ENCODE measurements around the gene ROBO1. TPM values are rescaled to one million over a fixed set of nuclear protein-coding genes. Genes with fewer than 3 reads are reported as not detected.

ROBO1 gene
- total and polyA plus RNA-seq, 2 of the 13 experiments (the other 11 are each of a cell fraction or from before 2014, with no cell fraction given): 52.2 to 71.0 TPM

DNA sequence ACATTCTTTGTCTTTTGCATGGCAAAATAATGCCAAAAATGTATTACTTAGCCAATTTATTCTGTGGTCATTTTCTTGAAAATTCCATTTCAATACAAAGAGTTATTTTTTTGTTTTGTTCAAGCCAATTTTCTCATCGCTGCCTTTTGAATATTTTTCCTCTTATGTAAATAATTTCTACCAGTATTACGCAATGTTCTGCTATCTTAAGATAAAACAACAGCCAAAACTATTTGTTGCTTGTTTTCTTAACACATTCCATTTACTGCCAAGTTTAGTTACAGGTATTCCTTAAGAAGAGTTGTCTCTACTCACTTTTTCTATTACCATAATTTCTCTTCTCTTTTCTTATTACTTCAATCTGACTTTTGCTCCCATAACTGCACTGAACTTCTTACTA, 163.1 kb downstream of the ROBO1 start:
- H3K9ac ChIP-seq (ENCODE audit: insufficient read depth, low read depth, low read length): no peak overlapping the region
- WGBS (ENCODE audit: low lambda C conversion rate): 2% methylated on average over 2 of the region's 2 CpGs
- in situ Hi-C loops (cut with HindIII; ENCODE audit: extremely low pct_ligation_motif_present, low pct_unique_long_range_greater_than_20kb) (no loop called here), intact Hi-C loops (cut with micrococcal nuclease; ENCODE audit: unreplicated experiment) (no loop called here)
- ChIA-PET POLR2A (no interaction called here), CTCF (ENCODE audit: low intra/inter-chr PET ratio, low total read pairs) (no interaction called here)
- FAIRE-seq (no peak), ATAC-seq (no peak), DNase-seq (ENCODE audit: low spot score) (no peak)
- no peaks in the 10 kb centered on the region for H3K79me2 ChIP-seq (ENCODE audit: insufficient read depth, low read length)
- no peak overlapping the region for H3K27ac ChIP-seq (ENCODE audit: extremely low read length, insufficient read depth, low read length)
- H3K4me3 ChIP-seq (replicated peaks in 1 of 3; ENCODE audit: insufficient read depth in 1 of 3, low read depth in 2 of 3, low read length in 3 of 3): no peak overlapping the region
- no TSS peak for BruUV-seq (replicated peaks)
- H3K4me2 ChIP-seq (ENCODE audit: low read depth, low read length): no peak overlapping the region
- no peaks in the 10 kb centered on the region for H3K9me3 ChIP-seq (ENCODE audit: low read length)
- TF ChIP-seq NCOA2 (CRISPR knock-in tag; IDR thresholded peaks at IDR 0.05): no peak
- peak; percentile 79 for TF ChIP-seq CEBPB (IDR thresholded peaks at IDR 0.05; ENCODE audit: borderline replicate concordance, low read depth, low read length)
- no peak for TF ChIP-seq MAF1 (CRISPR knock-in tag; IDR thresholded peaks at IDR 0.05; ENCODE audit: borderline replicate concordance)
- TF ChIP-seq CTCF (CRISPR knock-in tag; IDR thresholded peaks at IDR 0.05): no peak
- no peak for TF ChIP-seq HOXA5 (CRISPR knock-in tag; IDR thresholded peaks at IDR 0.05)
- H3K27me3 ChIP-seq (ENCODE audit: control insufficient read depth in 1 of 2, insufficient read depth in 2 of 2, low read length in 2 of 2): no peaks in the 10 kb centered on the region
- no peak overlapping the region for H2AFZ ChIP-seq (ENCODE audit: low read length)
- H3K36me3 ChIP-seq (replicated peaks in 1 of 2; ENCODE audit: control insufficient read depth in 1 of 2, insufficient read depth in 2 of 2, low read length in 2 of 2): no peaks in the 10 kb centered on the region
- H4K20me1 ChIP-seq (ENCODE audit: insufficient read depth, low read length): no peaks in the 10 kb centered on the region
- H3K4me1 ChIP-seq (ENCODE audit: insufficient read depth, low read length): no peaks in the 10 kb centered on the region

DNA sequence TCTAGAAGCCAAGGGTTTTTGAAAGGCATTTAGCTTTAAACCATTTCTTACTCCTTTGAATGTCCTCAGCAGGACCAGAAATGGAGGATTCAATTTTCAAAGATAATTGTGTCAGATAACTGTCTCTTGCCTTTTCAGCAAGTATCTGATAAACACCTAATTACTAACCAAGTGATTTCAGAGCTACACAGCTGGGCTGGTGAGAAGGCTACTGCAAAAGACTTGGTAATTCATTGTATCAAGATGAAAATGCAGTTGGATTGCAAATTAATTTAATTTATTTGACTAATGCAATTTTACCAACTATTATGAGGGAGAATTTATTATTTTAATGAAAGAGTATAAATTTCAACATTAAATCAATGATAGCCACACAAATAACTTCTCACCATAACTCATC, 165.4 kb downstream of the ROBO1 start:
- intact Hi-C loops (cut with micrococcal nuclease; ENCODE audit: unreplicated experiment) (no loop called here), in situ Hi-C loops (cut with HindIII; ENCODE audit: extremely low pct_ligation_motif_present, low pct_unique_long_range_greater_than_20kb) (no loop called here)
- Histone ChIP-seq H3K9me3 (ENCODE audit: low read length) (no peaks in the 10 kb centered on the region), H4K20me1 (ENCODE audit: insufficient read depth, low read length) (no peaks in the 10 kb centered on the region), H3K79me2 (ENCODE audit: insufficient read depth, low read length) (no peaks in the 10 kb centered on the region), H3K27me3 (ENCODE audit: control insufficient read depth in 1 of 2, insufficient read depth in 2 of 2, low read length in 2 of 2) (no peaks in the 10 kb centered on the region), H3K4me3 (replicated peaks in 1 of 3; ENCODE audit: insufficient read depth in 1 of 3, low read depth in 2 of 3, low read length in 3 of 3) (no peak overlapping the region), H3K27ac (ENCODE audit: extremely low read length, insufficient read depth, low read length) (no peak overlapping the region), H3K4me1 (ENCODE audit: insufficient read depth, low read length) (no peaks in the 10 kb centered on the region), H3K9ac (ENCODE audit: insufficient read depth, low read depth, low read length) (no peak overlapping the region), H2AFZ (ENCODE audit: low read length) (no peak overlapping the region), H3K4me2 (ENCODE audit: low read depth, low read length) (no peak overlapping the region), H3K36me3 (replicated peaks in 1 of 2; ENCODE audit: control insufficient read depth in 1 of 2, insufficient read depth in 2 of 2, low read length in 2 of 2) (no peaks in the 10 kb centered on the region)
- FAIRE-seq: no peak
- DNase-seq (ENCODE audit: low spot score): no peak
- BruUV-seq (replicated peaks): no TSS peak
- TF ChIP-seq, protein P1, sequence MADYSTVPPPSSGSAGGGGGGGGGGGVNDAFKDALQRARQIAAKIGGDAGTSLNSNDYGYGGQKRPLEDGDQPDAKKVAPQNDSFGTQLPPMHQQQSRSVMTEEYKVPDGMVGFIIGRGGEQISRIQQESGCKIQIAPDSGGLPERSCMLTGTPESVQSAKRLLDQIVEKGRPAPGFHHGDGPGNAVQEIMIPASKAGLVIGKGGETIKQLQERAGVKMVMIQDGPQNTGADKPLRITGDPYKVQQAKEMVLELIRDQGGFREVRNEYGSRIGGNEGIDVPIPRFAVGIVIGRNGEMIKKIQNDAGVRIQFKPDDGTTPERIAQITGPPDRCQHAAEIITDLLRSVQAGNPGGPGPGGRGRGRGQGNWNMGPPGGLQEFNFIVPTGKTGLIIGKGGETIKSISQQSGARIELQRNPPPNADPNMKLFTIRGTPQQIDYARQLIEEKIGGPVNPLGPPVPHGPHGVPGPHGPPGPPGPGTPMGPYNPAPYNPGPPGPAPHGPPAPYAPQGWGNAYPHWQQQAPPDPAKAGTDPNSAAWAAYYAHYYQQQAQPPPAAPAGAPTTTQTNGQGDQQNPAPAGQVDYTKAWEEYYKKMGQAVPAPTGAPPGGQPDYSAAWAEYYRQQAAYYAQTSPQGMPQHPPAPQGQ (CRISPR knock-in tag; IDR thresholded peaks at IDR 0.05; ENCODE audit: borderline replicate concordance): no peak
- TF ChIP-seq TSC22D2 (CRISPR knock-in tag; IDR thresholded peaks at IDR 0.05; ENCODE audit: borderline replicate concordance) (no peak), NPAS2 (CRISPR knock-in tag; IDR thresholded peaks at IDR 0.05; ENCODE audit: borderline replicate concordance) (no peak), FLYWCH1 (CRISPR knock-in tag; IDR thresholded peaks at IDR 0.05) (no peak), ZNF660 (CRISPR knock-in tag; IDR thresholded peaks at IDR 0.05; ENCODE audit: borderline replicate concordance, low read depth) (no peak), ATF7-NPFF (CRISPR knock-in tag; IDR thresholded peaks at IDR 0.05; ENCODE audit: low read depth) (no peak)
- TF ChIP-seq, protein P2, sequence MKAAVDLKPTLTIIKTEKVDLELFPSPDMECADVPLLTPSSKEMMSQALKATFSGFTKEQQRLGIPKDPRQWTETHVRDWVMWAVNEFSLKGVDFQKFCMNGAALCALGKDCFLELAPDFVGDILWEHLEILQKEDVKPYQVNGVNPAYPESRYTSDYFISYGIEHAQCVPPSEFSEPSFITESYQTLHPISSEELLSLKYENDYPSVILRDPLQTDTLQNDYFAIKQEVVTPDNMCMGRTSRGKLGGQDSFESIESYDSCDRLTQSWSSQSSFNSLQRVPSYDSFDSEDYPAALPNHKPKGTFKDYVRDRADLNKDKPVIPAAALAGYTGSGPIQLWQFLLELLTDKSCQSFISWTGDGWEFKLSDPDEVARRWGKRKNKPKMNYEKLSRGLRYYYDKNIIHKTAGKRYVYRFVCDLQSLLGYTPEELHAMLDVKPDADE (CRISPR knock-in tag; IDR thresholded peaks at IDR 0.05): no peak
- ChIA-PET CTCF (ENCODE audit: low intra/inter-chr PET ratio, low total read pairs) (no interaction called here), POLR2A (no interaction called here)
- no peak for ATAC-seq
